H9 (cell line): ENCODE data around the gene MAP1LC3B. TPM values are rescaled to one million over a fixed set of nuclear protein-coding genes. Genes with fewer than 3 reads are reported as not detected.

Source experiments
- DNase-seq: peaks from one replicate; pipeline ENCODE4 v3.0.0-alpha.2; 2017
- H2AFZ ChIP-seq: one replicate; pipeline ENCODE4 v1.6.1; 2013; ENCODE audit warnings: mild to moderate bottlenecking, low read length, control low read depth, moderate library complexity
- H2AK5ac ChIP-seq: 2 replicates; pipeline ENCODE4 v1.6.1; 2013; ENCODE audit warnings: low read length, control low read depth, mixed read lengths; ENCODE audit not compliant: insufficient read length
- H2BK120ac ChIP-seq: one replicate; pipeline ENCODE4 v1.6.1; 2013; ENCODE audit warnings: low read depth, mild to moderate bottlenecking, low read length, control low read depth, inconsistent platforms; ENCODE audit not compliant: poor library complexity, severe bottlenecking
- H2BK12ac ChIP-seq: 2 replicates; pipeline ENCODE4 v1.6.1; 2013; ENCODE audit warnings: low read length, control low read depth, mixed read lengths, low read depth; ENCODE audit not compliant: insufficient read length
- H2BK15ac ChIP-seq: 2 replicates; pipeline ENCODE4 v1.6.1; 2013; ENCODE audit warnings: low read depth, low read length, control low read depth
- H2BK20ac ChIP-seq: one replicate; pipeline ENCODE4 v1.6.1; 2013; ENCODE audit warnings: low read depth, mild to moderate bottlenecking, low read length, control low read depth, inconsistent platforms; ENCODE audit not compliant: poor library complexity, severe bottlenecking
- H2BK5ac ChIP-seq: 2 replicates; pipeline ENCODE4 v1.6.1; 2013; ENCODE audit warnings: low read length, control low read depth, mixed read lengths; ENCODE audit not compliant: insufficient read length
- H3K14ac ChIP-seq: 2 replicates; pipeline ENCODE4 v1.6.1; 2013; ENCODE audit warnings: low read length, control low read depth; ENCODE audit not compliant: insufficient read depth
- H3K18ac ChIP-seq: 2 replicates; pipeline ENCODE4 v1.6.1; 2013; ENCODE audit warnings: low read depth, mild to moderate bottlenecking, mixed read lengths, low read length, control low read depth; ENCODE audit not compliant: insufficient read length
- H3K23ac ChIP-seq: 2 replicates; pipeline ENCODE4 v1.6.1; 2013; ENCODE audit warnings: low read length, control low read depth, mixed read lengths, low read depth; ENCODE audit not compliant: insufficient read length
- H3K23me2 ChIP-seq: 2 replicates; pipeline ENCODE4 v1.6.1; 2013; ENCODE audit warnings: low read depth, mild to moderate bottlenecking, mixed read lengths, low read length, control low read depth; ENCODE audit not compliant: insufficient read length, poor library complexity, severe bottlenecking
- H3K27ac ChIP-seq: 2 replicates; pipeline ENCODE4 v1.5.1; 2013; ENCODE audit warnings: low read length, control low read depth, mixed read lengths, low read depth; ENCODE audit not compliant: insufficient read length
- H3K27me3 ChIP-seq: 2 replicates; pipeline ENCODE4 v1.6.1; 2013; ENCODE audit warnings: low read length, control low read depth, inconsistent platforms; ENCODE audit not compliant: insufficient read depth
- H3K4ac ChIP-seq: 2 replicates; pipeline ENCODE4 v1.6.1; 2013; ENCODE audit warnings: low read depth, mild to moderate bottlenecking, control low read depth, inconsistent platforms, low read length, moderate library complexity
- H3K4me1 ChIP-seq: 2 replicates; pipeline ENCODE4 v1.6.1; 2013; ENCODE audit warnings: low read length, control low read depth, inconsistent platforms; ENCODE audit not compliant: insufficient read depth
- H3K4me2 ChIP-seq: 2 replicates; pipeline ENCODE4 v1.6.1; 2013; ENCODE audit warnings: low read length, control low read depth, mixed read lengths; ENCODE audit not compliant: insufficient read length, insufficient read depth
- H3K56ac ChIP-seq: 2 replicates; pipeline ENCODE4 v1.6.1; 2013; ENCODE audit warnings: low read depth, mild to moderate bottlenecking, mixed read lengths, low read length, control low read depth; ENCODE audit not compliant: insufficient read length
- H3K79me1 ChIP-seq: 2 replicates; pipeline ENCODE4 v1.6.1; 2013; ENCODE audit warnings: low read depth, mild to moderate bottlenecking, moderate library complexity, low read length, control low read depth, inconsistent platforms; ENCODE audit not compliant: insufficient read depth, poor library complexity, severe bottlenecking
- H3K79me2 ChIP-seq: 2 replicates; pipeline ENCODE4 v1.6.1; 2013; ENCODE audit warnings: low read length, control low read depth, inconsistent platforms; ENCODE audit not compliant: insufficient read depth
- H3K9ac ChIP-seq: 2 replicates; pipeline ENCODE4 v1.6.1; 2013; ENCODE audit warnings: low read length, control low read depth, mixed read lengths; ENCODE audit not compliant: insufficient read length; ENCODE audit errors: extremely low read depth
- H3K9me3 ChIP-seq: one replicate; pipeline ENCODE4 v1.6.1; 2013; ENCODE audit warnings: low read depth, low read length, inconsistent platforms; ENCODE audit not compliant: control insufficient read depth
- H3T11ph ChIP-seq: one replicate; pipeline ENCODE4 v1.6.1; 2013; ENCODE audit warnings: mild to moderate bottlenecking, low read length, control low read depth, inconsistent platforms
- H4K20me1 ChIP-seq: one replicate; pipeline ENCODE4 v1.6.1; 2013; ENCODE audit not compliant: control insufficient read depth, insufficient read length, insufficient read depth
- H4K5ac ChIP-seq: 2 replicates; pipeline ENCODE4 v1.6.1; 2013; ENCODE audit warnings: low read depth, mild to moderate bottlenecking, mixed read lengths, low read length, control low read depth; ENCODE audit not compliant: insufficient read length
- H4K8ac ChIP-seq: replicated peaks from 2 replicates; pipeline ENCODE4 v1.6.1; 2013; ENCODE audit warnings: low read length, control low read depth, mixed read lengths, low read depth; ENCODE audit not compliant: insufficient read length
- H4K91ac ChIP-seq: 2 replicates; pipeline ENCODE4 v1.6.1; 2013; ENCODE audit warnings: low read depth, mild to moderate bottlenecking, moderate library complexity, mixed read lengths, low read length, control low read depth; ENCODE audit not compliant: insufficient read length
- H3K27ac Mint-ChIP-seq, 3 experiments: 2 replicates in 2 of 3; 3 replicates in 1 of 3; pipeline ENCODE4 v1.8.0; 2020 to 2021; ENCODE audit warnings: mixed read lengths in 3 of 3, mild to moderate bottlenecking in 1 of 3, moderate library complexity in 1 of 3
- H3K27me3 Mint-ChIP-seq: 2 replicates; pipeline ENCODE4 v1.8.0; 2021; ENCODE audit warnings: low read depth, mild to moderate bottlenecking, moderate library complexity, mixed read lengths
- H3K36me3 Mint-ChIP-seq, 3 experiments: 2 replicates in 2 of 3; 3 replicates in 1 of 3; pipeline ENCODE4 v1.8.0; 2020 to 2021; ENCODE audit warnings: low read depth in 3 of 3, mixed read lengths in 3 of 3; ENCODE audit not compliant: insufficient read depth in 1 of 3
- H3K4me1 Mint-ChIP-seq, 2 experiments: 2 replicates each; pipeline ENCODE4 v1.8.0; 2020; ENCODE audit warnings: mixed read lengths in 2 of 2
- H3K4me3 Mint-ChIP-seq, 2 experiments: 2 replicates in 1 of 2; 3 replicates in 1 of 2; pipeline ENCODE4 v1.8.0; 2020 to 2021; ENCODE audit warnings: mild to moderate bottlenecking in 2 of 2, mixed read lengths in 2 of 2, moderate library complexity in 1 of 2
- H3K9me3 Mint-ChIP-seq, 2 experiments: 2 replicates in 1 of 2; 3 replicates in 1 of 2; pipeline ENCODE4 v1.8.0; 2020; ENCODE audit warnings: mild to moderate bottlenecking in 2 of 2, mixed read lengths in 2 of 2, moderate library complexity in 1 of 2
- WGBS: extraction: QIAGEN DNeasy Blood & Tissue Kit; methylation state at CpG from one replicate; pipeline ENCODE4 v1.1.7; 2013; ENCODE audit warnings: missing lambda C conversion rate, low lambda C conversion rate, mixed read lengths; ENCODE audit not compliant: insufficient read length; ENCODE audit errors: extremely low coverage; 5-methylcytosine and 5-hydroxymethylcytosine counted together
- long read RNA-seq: library from polyadenylated mRNA; unstranded; transcript quantifications from one replicate; pipeline ENCODE4 v2.0.0, GENCODE V29; 2020
- total RNA-seq: library from RNA; stranded (reverse); gene quantifications from 2 replicates; pipeline ENCODE4 v1.2.1, GENCODE V29; 2021
- TF ChIP-seq, protein P1 (sequence below): fragments of 200-600 bp; sonication (generic); conservative IDR thresholded peaks from 3 replicates; pipeline ENCODE4 v1.8.0; 2021; ENCODE audit warnings: antibody characterized with exemption, mild to moderate bottlenecking

Gene MAP1LC3B
- total RNA-seq: 47.1 and 52.2 TPM in 2 replicates
- long read RNA-seq, transcript MAP1LC3B-201 (4 exons, 2,688 nt): major isoform, 478 of 519 reads
- long read RNA-seq, partial matches to known transcripts: 3 of 519 reads
- long read RNA-seq, other reads (novel, unspliced or antisense): 36 of 519 reads

DNA sequence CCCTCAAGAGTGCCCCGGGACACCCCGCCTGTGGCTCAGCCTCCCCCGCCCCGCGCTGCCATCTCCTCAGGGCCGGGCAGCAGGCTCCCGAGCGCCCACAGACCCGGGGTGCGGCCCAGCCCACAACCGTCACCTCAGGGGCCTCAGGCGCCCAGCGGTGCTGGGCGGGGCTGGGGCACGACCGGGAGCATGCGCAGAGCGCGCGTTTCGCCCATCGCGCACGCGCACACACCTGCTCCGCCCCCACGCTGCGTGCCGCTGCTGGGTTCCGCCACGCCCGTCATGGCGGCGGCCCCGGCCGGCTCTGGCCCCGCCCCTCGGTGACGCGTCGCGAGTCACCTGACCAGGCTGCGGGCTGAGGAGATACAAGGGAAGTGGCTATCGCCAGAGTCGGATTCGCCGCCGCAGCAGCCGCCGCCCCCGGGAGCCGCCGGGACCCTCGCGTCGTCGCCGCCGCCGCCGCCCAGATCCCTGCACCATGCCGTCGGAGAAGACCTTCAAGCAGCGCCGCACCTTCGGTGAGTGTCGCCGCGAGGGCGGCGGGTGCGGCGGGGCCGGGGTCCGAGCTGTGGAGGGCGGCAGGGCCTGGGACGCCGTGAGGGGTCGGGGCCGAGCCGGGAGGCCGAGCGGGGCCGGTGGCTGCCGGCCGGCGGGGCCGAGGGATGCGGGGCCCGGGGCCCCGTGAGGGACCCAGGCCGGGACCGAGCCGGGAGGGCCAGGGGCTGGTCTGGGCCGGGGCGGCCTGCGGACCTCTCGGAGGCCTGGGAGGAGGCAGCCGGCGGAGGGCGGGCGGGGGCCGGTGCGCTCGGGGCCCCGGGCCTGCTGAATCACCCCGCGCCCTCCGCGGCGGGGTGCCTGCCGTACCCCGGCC lies at the start of gene MAP1LC3B:
MAP1LC3B (plus strand) TSS at position 387 of the 871 bp plus-strand sequence; CDS start at position 479, 92 bp downstream.
- Mint-ChIP-seq H3K27ac (peak within 1 kb of the TSS; percentile 83 to 95 (median 94); a peak in 4 of 7 replicates), H3K27me3 (peaks cover 2% of the 10 kb centered on the region; the same call in 1 of the 2 replicates), H3K36me3 (peaks cover 0 to 8% (median 0%) of the 10 kb centered on the region in 3 experiments; a peak in 4 of 7 replicates), H3K4me1 (peaks cover 32 to 36% of the 10 kb centered on the region in 2 experiments), H3K9me3 (no peaks in the 10 kb centered on the region; a peak in 1 of 5 replicates), H3K4me3 (peak within 1 kb of the TSS; percentile 79 to 89)
- H3K14ac ChIP-seq: no peak within 1 kb of the TSS
- no peak within 1 kb of the TSS for H3K23ac ChIP-seq
- no peak within 1 kb of the TSS for H3K4ac ChIP-seq
- DNase-seq: peak; percentile 96
- peak within 1 kb of the TSS; percentile 61 for H3K9ac ChIP-seq
- WGBS: no CpG with 5 or more reads among the region's 113 CpGs
- H3K56ac ChIP-seq: no peak within 1 kb of the TSS
- TF ChIP-seq, protein P1, sequence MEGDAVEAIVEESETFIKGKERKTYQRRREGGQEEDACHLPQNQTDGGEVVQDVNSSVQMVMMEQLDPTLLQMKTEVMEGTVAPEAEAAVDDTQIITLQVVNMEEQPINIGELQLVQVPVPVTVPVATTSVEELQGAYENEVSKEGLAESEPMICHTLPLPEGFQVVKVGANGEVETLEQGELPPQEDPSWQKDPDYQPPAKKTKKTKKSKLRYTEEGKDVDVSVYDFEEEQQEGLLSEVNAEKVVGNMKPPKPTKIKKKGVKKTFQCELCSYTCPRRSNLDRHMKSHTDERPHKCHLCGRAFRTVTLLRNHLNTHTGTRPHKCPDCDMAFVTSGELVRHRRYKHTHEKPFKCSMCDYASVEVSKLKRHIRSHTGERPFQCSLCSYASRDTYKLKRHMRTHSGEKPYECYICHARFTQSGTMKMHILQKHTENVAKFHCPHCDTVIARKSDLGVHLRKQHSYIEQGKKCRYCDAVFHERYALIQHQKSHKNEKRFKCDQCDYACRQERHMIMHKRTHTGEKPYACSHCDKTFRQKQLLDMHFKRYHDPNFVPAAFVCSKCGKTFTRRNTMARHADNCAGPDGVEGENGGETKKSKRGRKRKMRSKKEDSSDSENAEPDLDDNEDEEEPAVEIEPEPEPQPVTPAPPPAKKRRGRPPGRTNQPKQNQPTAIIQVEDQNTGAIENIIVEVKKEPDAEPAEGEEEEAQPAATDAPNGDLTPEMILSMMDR: no peak
- no peak within 1 kb of the TSS for H2BK5ac ChIP-seq
- H3K4me2 ChIP-seq: peak within 1 kb of the TSS; percentile 78
- H2BK20ac ChIP-seq: no peak within 1 kb of the TSS
- H3K27me3 ChIP-seq: no peaks in the 10 kb centered on the region
- no peaks in the 10 kb centered on the region for H3K9me3 ChIP-seq
- H2AFZ ChIP-seq: no peak within 1 kb of the TSS
- H3T11ph ChIP-seq: no peak within 1 kb of the TSS
- no peak within 1 kb of the TSS for H4K91ac ChIP-seq
- peaks cover 2% of the 10 kb centered on the region; the same call in 1 of the 2 replicates for H3K79me2 ChIP-seq
- no peaks in the 10 kb centered on the region for H4K20me1 ChIP-seq
- no peak within 1 kb of the TSS for H2BK120ac ChIP-seq
- no peak within 1 kb of the TSS for H3K18ac ChIP-seq
- no peak within 1 kb of the TSS for H3K27ac ChIP-seq
- no peak within 1 kb of the TSS for H4K8ac ChIP-seq
- no peak within 1 kb of the TSS for H2BK12ac ChIP-seq
- no peak within 1 kb of the TSS for H2AK5ac ChIP-seq
- H2BK15ac ChIP-seq: no peak within 1 kb of the TSS
- peaks cover 4% of the 10 kb centered on the region for H3K23me2 ChIP-seq
- H3K79me1 ChIP-seq: peaks cover 2% of the 10 kb centered on the region
- peaks cover 4% of the 10 kb centered on the region; the same call in 1 of the 2 replicates for H3K4me1 ChIP-seq
- H4K5ac ChIP-seq: no peak within 1 kb of the TSS
